Measurements from ENCODE around the gene MSMO1. TPM values are rescaled to one million over a fixed set of nuclear protein-coding genes. Genes with fewer than 3 reads are reported as not detected.

MSMO1 gene
- total and polyA plus RNA-seq, 2 experiments from 2014 or later: 145 to 272 TPM

GRCh38 chr4:165343353-165344191 lies 16.1 kb downstream of the MSMO1 start:
- Mint-ChIP-seq H3K4me1 (no peaks in the 10 kb centered on the region), H3K9me3 (no peaks in the 10 kb centered on the region), H3K27ac (no peak overlapping the region), H3K36me3 (ENCODE audit: low read depth) (peaks cover 40% of the 10 kb centered on the region; the same call in 2 of the 3 replicates), H3K27me3 (ENCODE audit: insufficient read depth, low read depth, poor library complexity) (no peaks in the 10 kb centered on the region), H3K4me3 (no peak overlapping the region)
- no peak overlapping the region for H3K4me3 ChIP-seq
- ATAC-seq: peak; percentile 62
- no peaks in the 10 kb centered on the region for H3K27me3 ChIP-seq (ENCODE audit: insufficient read depth)
- peaks cover 12% of the 10 kb centered on the region for H4K20me1 ChIP-seq (replicated peaks; ENCODE audit: insufficient read depth)
- TF ChIP-seq, protein P1, sequence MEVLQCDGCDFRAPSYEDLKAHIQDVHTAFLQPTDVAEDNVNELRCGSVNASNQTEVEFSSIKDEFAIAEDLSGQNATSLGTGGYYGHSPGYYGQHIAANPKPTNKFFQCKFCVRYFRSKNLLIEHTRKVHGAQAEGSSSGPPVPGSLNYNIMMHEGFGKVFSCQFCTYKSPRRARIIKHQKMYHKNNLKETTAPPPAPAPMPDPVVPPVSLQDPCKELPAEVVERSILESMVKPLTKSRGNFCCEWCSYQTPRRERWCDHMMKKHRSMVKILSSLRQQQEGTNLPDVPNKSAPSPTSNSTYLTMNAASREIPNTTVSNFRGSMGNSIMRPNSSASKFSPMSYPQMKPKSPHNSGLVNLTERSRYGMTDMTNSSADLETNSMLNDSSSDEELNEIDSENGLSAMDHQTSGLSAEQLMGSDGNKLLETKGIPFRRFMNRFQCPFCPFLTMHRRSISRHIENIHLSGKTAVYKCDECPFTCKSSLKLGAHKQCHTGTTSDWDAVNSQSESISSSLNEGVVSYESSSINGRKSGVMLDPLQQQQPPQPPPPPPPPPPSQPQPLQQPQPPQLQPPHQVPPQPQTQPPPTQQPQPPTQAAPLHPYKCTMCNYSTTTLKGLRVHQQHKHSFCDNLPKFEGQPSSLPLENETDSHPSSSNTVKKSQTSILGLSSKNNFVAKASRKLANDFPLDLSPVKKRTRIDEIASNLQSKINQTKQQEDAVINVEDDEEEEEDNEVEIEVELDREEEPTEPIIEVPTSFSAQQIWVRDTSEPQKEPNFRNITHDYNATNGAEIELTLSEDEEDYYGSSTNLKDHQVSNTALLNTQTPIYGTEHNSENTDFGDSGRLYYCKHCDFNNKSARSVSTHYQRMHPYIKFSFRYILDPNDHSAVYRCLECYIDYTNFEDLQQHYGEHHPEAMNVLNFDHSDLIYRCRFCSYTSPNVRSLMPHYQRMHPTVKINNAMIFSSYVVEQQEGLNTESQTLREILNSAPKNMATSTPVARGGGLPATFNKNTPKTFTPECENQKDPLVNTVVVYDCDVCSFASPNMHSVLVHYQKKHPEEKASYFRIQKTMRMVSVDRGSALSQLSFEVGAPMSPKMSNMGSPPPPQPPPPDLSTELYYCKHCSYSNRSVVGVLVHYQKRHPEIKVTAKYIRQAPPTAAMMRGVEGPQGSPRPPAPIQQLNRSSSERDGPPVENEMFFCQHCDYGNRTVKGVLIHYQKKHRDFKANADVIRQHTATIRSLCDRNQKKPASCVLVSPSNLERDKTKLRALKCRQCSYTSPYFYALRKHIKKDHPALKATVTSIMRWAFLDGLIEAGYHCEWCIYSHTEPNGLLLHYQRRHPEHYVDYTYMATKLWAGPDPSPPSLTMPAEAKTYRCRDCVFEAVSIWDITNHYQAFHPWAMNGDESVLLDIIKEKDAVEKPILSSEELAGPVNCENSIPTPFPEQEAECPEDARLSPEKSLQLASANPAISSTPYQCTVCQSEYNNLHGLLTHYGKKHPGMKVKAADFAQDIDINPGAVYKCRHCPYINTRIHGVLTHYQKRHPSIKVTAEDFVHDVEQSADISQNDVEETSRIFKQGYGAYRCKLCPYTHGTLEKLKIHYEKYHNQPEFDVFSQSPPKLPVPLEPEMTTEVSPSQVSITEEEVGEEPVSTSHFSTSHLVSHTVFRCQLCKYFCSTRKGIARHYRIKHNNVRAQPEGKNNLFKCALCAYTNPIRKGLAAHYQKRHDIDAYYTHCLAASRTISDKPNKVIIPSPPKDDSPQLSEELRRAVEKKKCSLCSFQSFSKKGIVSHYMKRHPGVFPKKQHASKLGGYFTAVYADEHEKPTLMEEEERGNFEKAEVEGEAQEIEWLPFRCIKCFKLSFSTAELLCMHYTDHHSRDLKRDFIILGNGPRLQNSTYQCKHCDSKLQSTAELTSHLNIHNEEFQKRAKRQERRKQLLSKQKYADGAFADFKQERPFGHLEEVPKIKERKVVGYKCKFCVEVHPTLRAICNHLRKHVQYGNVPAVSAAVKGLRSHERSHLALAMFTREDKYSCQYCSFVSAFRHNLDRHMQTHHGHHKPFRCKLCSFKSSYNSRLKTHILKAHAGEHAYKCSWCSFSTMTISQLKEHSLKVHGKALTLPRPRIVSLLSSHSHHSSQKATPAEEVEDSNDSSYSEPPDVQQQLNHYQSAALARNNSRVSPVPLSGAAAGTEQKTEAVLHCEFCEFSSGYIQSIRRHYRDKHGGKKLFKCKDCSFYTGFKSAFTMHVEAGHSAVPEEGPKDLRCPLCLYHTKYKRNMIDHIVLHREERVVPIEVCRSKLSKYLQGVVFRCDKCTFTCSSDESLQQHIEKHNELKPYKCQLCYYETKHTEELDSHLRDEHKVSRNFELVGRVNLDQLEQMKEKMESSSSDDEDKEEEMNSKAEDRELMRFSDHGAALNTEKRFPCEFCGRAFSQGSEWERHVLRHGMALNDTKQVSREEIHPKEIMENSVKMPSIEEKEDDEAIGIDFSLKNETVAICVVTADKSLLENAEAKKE (CRISPR knock-in tag; IDR thresholded peaks at IDR 0.05): no peak
- TF ChIP-seq POLR2AphosphoS5 (IDR thresholded peaks at IDR 0.05; ENCODE audit: low read depth) (peak; percentile 46; the same call in 1 of the 2 replicates), CTCF (conservative IDR thresholded peaks at IDR 0.05; ENCODE audit: low read depth in 2 of 2) (peak; percentile 59 to 75), REST (IDR thresholded peaks at IDR 0.05; ENCODE audit: unreplicated experiment) (no peak)
- no peak overlapping the region for H3K4me2 ChIP-seq
- no peaks in the 10 kb centered on the region for H3K9me2 ChIP-seq (ENCODE audit: insufficient read depth)
- H3K4me1 ChIP-seq (ENCODE audit: insufficient read depth): no peaks in the 10 kb centered on the region
- H3K36me3 ChIP-seq (ENCODE audit: insufficient read depth): peaks cover 33% of the 10 kb centered on the region
- peak; percentile 58 for DNase-seq (ENCODE audit: low spot score)
- H3K27ac ChIP-seq (ENCODE audit: low read depth): no peak overlapping the region
- no peaks in the 10 kb centered on the region; the same call in 1 of the 2 replicates for H3F3A ChIP-seq (replicated peaks; ENCODE audit: low read depth)
- peaks cover 7% of the 10 kb centered on the region; the same call in 1 of the 2 replicates for H3K79me2 ChIP-seq (replicated peaks; ENCODE audit: insufficient read depth)
- H2AFZ ChIP-seq: no peak overlapping the region

All from GM23338 (cell line).